ENCODE measurements around the gene FRMPD2.
"Not testable (repeated sequence)": the region's sequence is repeated elsewhere in the genome, so short reads cannot be mapped to it uniquely, and the experiment has no call there.

FRMPD2 gene

GRCh38 chr10:48187126-48187525 lies 87.4 kb downstream of the FRMPD2 start:
- no peaks in the 10 kb centered on the region for H3K4me1 ChIP-seq (ENCODE audit: control insufficient read depth, low read length)
- no peak for TF ChIP-seq CTCF (IDR thresholded peaks at IDR 0.05; ENCODE audit: low read depth, low read length, poor library complexity, severe bottlenecking)
- TF ChIP-seq EZH2phosphoT487 (IDR thresholded peaks at IDR 0.05; ENCODE audit: borderline replicate concordance, low read length): no peak
- H3K9me2 ChIP-seq (replicated peaks; ENCODE audit: control insufficient read depth, low read length): no peaks in the 10 kb centered on the region
- H3K9me3 ChIP-seq (ENCODE audit: control insufficient read depth, insufficient read depth, low read length): no peaks in the 10 kb centered on the region
- no peaks in the 10 kb centered on the region for H3K36me3 ChIP-seq (ENCODE audit: control insufficient read depth, low read length)
- H3K79me2 ChIP-seq (ENCODE audit: control insufficient read depth, low read length): no peaks in the 10 kb centered on the region
- peaks cover 8% of the 10 kb centered on the region; the same call in 1 of the 2 replicates for H3K27me3 ChIP-seq (ENCODE audit: control insufficient read depth, low read length)
- H4K20me1 ChIP-seq (ENCODE audit: control insufficient read depth, insufficient read depth, low read depth, low read length): no peaks in the 10 kb centered on the region
- H3K4me2 ChIP-seq (ENCODE audit: low read length): no peak overlapping the region
- H3F3A ChIP-seq (ENCODE audit: control insufficient read depth, insufficient read depth): no peaks in the 10 kb centered on the region
- H3K4me3 ChIP-seq (ENCODE audit: low read length): no peak overlapping the region
- H3K27ac ChIP-seq (ENCODE audit: low read depth, low read length): no peak overlapping the region

- not testable (repeated sequence) for H3K4me3 ChIP-seq (ENCODE audit: low read length); H3K79me2 ChIP-seq (ENCODE audit: control insufficient read depth, low read length); H3K9me3 ChIP-seq (ENCODE audit: control insufficient read depth, insufficient read depth, low read length); H3K27ac ChIP-seq (ENCODE audit: low read depth, low read length); H4K20me1 ChIP-seq (ENCODE audit: control insufficient read depth, insufficient read depth, low read depth, low read length); H3K4me1 ChIP-seq (ENCODE audit: control insufficient read depth, low read length); H3F3A ChIP-seq (ENCODE audit: control insufficient read depth, insufficient read depth); H3K4me2 ChIP-seq (ENCODE audit: low read length); H3K9me2 ChIP-seq (replicated peaks; ENCODE audit: control insufficient read depth, low read length); H3K36me3 ChIP-seq (ENCODE audit: control insufficient read depth, low read length); H3K27me3 ChIP-seq (ENCODE audit: control insufficient read depth, low read length)
Observed at GRCh38 chr10:48186264-48186804, 88.2 kb downstream of the FRMPD2 start.

- no peak overlapping the region for H3K27ac ChIP-seq (ENCODE audit: low read depth, low read length)
- no peaks in the 10 kb centered on the region for H4K20me1 ChIP-seq (ENCODE audit: control insufficient read depth, insufficient read depth, low read depth, low read length)
- TF ChIP-seq EZH2phosphoT487 (IDR thresholded peaks at IDR 0.05; ENCODE audit: borderline replicate concordance, low read length): no peak
- no peak for TF ChIP-seq CTCF (IDR thresholded peaks at IDR 0.05; ENCODE audit: low read depth, low read length, poor library complexity, severe bottlenecking)
- H3K9me2 ChIP-seq (replicated peaks; ENCODE audit: control insufficient read depth, low read length): no peaks in the 10 kb centered on the region
- no peak overlapping the region for H3K4me3 ChIP-seq (ENCODE audit: low read length)
- no peaks in the 10 kb centered on the region for H3K79me2 ChIP-seq (ENCODE audit: control insufficient read depth, low read length)
- H3K9me3 ChIP-seq (ENCODE audit: control insufficient read depth, insufficient read depth, low read length): no peaks in the 10 kb centered on the region
- no peaks in the 10 kb centered on the region for H3K4me1 ChIP-seq (ENCODE audit: control insufficient read depth, low read length)
- H3K36me3 ChIP-seq (ENCODE audit: control insufficient read depth, low read length): no peaks in the 10 kb centered on the region
- H3K27me3 ChIP-seq (ENCODE audit: control insufficient read depth, low read length): peaks cover 8% of the 10 kb centered on the region; the same call in 1 of the 2 replicates
- no peaks in the 10 kb centered on the region for H3F3A ChIP-seq (ENCODE audit: control insufficient read depth, insufficient read depth)
- no peak overlapping the region for H3K4me2 ChIP-seq (ENCODE audit: low read length)
Observed at GRCh38 chr10:48184224-48184623, 90.3 kb downstream of the FRMPD2 start.

- H3K27ac ChIP-seq (ENCODE audit: low read depth, low read length); H4K20me1 ChIP-seq (ENCODE audit: control insufficient read depth, insufficient read depth, low read depth, low read length); H3K9me3 ChIP-seq (ENCODE audit: control insufficient read depth, insufficient read depth, low read length); H3K27me3 ChIP-seq (ENCODE audit: control insufficient read depth, low read length); H3K36me3 ChIP-seq (ENCODE audit: control insufficient read depth, low read length); H3F3A ChIP-seq (ENCODE audit: control insufficient read depth, insufficient read depth); H3K4me3 ChIP-seq (ENCODE audit: low read length); H3K4me1 ChIP-seq (ENCODE audit: control insufficient read depth, low read length); H3K9me2 ChIP-seq (replicated peaks; ENCODE audit: control insufficient read depth, low read length); H3K4me2 ChIP-seq (ENCODE audit: low read length); H3K79me2 ChIP-seq (ENCODE audit: control insufficient read depth, low read length): not testable (repeated sequence)
Observed at GRCh38 chr10:48172715-48173114, 101.8 kb downstream of the FRMPD2 start.

All from DOHH2 (cell line).